GM21367 (cell line): ENCODE data around the gene RMDN3.

ENCODE experiments used
- ATAC-seq: cut with Tn5 transposase; IDR thresholded peaks from one replicate; pipeline ENCODE4 v1.9.1; 2021; ENCODE audit not compliant: unreplicated experiment

The RMDN3 gene

DNA sequence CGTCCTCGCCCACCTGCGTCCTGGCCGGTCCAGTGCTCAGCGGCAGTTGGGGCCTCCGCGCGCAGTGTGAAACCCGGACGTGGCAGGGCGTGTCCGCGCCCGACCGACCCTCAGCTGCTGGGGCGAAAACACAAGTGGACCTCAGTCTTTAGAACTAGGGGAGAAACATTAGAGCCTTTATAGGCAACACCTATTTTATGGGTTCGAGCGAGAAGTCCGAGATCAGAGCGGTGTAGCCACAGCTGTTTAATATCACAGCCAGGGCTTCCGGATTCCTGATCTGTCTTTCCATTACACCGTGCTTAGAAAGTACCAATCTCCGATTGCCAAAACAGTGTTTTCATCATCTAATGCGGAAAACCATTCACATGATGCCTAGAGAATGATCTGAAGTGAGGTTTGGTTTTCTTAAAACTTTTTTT, 59.6 kb downstream of the RMDN3 start:
- peak; percentile 31 for ATAC-seq

DNA sequence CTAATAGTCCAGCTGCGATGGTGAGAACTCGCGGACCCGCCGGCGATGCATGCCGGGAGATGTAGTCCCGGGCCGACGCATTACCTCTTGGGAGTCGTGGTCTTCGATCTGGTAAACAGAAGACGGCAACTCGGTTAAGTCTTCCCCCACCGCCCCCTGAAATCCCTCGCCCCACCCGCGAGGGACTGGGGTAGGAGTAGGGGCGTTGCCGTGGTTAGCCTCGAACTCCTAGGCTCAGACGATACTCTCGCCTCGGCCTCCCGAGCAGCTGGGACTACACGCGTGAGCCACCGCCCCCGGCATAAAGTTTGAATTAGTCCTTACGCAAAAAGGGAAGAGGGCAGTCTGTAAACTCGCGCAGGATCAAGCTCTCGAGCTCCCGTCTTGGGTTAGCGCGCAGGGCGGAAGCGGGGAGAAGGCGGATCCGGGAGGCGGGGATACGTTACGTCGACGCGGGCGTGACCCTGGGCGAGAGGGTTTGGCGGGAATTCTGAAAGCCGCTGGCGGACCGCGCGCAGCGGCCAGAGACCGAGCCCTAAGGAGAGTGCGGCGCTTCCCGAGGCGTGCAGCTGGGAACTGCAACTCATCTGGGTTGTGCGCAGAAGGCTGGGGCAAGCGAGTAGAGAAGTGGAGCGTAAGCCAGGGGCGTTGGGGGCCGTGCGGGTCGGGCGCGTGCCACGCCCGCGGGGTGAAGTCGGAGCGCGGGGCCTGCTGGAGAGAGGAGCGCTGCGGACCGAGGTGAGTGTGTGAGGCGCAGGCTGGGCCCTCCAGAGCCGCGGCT, 60.2 kb downstream of the RMDN3 start, which contains the start of gene RAD51:
RAD51 (plus strand) TSS at position 487 of the 781 bp plus-strand sequence. CDS start 3,585 bp downstream, outside the sequence.
- ATAC-seq, result peak; percentile 65

DNA sequence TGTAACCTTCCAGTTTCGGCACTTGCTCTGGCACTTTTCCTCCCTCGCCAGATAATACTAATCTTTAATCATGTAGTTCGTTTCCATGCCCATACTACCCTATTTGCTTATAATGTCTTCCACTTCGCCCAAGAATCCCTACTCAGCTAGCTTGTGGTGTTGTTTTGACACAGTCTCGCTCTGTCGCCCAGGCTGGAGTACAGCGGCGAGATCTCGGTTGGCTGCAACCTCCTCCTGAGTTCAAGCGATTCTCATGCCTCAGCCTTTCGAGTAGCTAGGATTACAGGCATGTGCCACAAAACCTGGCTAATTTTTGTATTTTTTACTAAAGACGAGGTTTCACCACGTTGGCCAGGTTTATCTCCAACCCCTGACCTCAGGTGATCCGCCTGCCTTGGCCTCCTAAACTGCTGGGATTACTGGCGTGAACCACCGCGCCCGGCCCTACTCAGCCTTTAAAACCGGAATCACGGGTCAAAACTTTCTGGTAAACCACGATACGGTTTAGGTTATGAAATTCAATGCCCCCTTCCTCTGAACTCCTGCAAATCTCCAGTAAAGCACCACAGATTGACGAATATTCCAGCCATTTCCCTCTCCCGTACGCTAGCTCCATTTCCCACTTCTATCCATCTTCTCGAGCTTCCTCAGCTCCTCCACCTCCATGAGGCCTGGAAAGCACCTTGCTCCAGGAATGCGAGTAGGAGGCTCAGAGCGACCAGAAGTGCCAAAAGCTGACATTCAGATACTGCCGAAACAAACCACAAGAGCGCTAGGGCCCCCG, 61.0 kb downstream of the RMDN3 start:
- ATAC-seq, result no peak

DNA sequence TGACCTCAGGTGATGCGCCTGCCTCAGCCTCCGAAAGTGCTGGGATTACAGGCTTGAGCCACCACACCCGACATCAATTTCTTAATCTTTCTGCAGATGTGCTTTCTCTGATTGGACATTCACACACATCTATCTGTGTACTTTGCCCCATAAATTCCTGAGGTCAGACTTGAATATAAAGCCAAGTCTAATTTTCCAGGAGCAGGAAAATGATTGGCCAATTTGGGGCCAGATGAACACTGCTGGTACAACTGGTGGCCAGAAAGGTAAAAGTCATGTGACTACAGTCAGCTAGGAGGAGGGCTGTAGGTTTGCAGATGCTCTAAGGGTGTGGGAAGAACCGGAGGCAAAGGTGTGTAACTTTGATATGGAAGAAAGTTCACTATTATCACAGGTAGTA, 63.3 kb downstream of the RMDN3 start:
- no peak for ATAC-seq

DNA sequence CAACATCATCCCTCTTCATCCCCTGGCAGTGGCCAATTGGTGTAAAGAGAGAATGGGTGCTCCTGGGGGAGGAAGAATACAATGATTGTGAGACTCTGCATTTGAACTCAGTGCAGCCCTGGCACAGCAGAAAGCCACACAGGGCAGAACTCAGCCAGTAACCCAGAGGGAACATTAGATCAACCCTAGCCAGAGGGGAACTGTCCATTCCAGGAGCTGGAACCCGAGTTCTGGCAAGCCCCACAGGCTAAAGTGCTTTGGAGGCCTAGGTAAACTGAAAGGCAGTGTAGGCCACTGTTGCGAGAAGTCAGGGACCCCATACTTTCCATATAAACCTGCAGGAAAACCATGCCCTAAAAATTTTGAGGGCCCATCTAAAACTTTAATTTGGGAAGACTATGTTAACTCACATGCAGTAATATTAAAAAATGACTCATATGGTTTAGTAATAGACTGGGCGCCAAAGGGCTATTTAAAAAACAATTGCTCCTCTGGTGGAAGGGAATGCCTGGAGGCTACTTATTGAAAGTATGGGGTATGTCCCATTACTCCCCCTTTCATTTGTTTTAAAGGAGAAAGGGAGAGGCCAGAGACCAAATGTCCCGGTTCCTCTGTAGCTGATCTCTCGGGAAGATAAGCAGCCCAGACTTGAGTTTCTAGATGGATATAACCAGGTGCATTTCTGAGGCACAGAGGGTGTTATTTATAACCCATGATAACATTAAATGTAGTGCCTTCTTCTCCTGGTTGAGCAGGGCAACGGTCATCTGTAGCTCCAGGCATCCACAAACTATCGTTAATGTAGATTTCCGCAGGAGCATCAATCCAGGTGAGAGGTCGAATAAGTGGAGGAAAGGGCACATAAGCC, 65.9 kb downstream of the RMDN3 start:
- ATAC-seq, result no peak
